ENCODE data around the gene TXNRD1. TPM values are rescaled to one million over a fixed set of nuclear protein-coding genes. Genes with fewer than 3 reads are reported as not detected.
"Not testable (repeated sequence)": the region's sequence is repeated elsewhere in the genome, so short reads cannot be mapped to it uniquely, and the experiment has no call there.

TXNRD1 gene
- total RNA-seq, 1 donor from 2014 or later, result 93.3 TPM

DNA sequence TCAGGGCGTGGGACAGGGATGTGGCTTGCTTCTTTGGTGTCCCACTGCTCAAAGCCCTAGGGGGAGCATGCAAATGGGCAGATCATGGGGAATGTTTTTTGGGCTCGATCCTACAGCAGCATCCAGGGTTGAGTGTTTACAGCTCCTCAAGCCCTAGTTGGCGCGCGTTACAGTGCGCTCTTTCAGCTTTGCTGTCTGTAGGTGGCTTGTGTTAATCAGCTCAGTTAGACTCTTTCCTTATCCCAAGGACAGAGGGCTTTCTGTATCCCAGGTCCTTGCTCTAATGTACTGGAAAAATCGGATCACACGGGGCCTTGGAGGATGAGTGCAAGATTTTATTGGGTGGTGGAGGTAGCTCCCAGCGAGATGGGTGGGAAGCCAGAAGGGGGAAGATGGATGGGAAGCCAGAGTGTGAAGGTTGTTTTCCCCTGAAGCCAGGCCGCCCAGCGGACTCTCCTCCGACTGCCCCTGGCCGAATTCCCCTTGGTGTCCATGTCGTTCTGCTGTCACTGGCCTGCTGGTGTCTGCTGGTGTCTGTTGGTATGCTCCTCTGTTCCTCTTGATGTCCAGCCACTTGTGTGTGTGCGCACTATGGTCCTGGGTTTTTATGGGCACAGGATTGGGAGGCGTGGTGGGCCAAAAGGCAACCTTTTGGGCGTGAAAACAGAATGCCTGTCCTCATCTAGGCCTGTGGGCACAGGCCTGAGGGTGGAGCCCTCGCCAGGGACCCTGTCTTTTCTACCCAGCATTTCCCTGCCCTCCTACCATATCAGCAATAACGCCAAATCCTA is 10.7 kb upstream of the TXNRD1 start:
- no peak for DNase-seq (ENCODE audit: low spot score)
- Mint-ChIP-seq H3K27ac (no peak overlapping the region), H3K4me1 (ENCODE audit: low read depth) (peaks cover 4% of the 10 kb centered on the region), H3K27me3 (ENCODE audit: insufficient read depth) (peaks cover 2% of the 10 kb centered on the region), H3K36me3 (ENCODE audit: low read depth) (peaks cover 3% of the 10 kb centered on the region), H3K4me3 (no peak overlapping the region), H3K9me3 (peaks cover 9% of the 10 kb centered on the region)
- intact Hi-C loops (cut with micrococcal nuclease), result loop anchor here (5.0 kb wide), 2 partner anchors 97 to 1177 kb away; partner anchors contain the start of gene EID3

DNA sequence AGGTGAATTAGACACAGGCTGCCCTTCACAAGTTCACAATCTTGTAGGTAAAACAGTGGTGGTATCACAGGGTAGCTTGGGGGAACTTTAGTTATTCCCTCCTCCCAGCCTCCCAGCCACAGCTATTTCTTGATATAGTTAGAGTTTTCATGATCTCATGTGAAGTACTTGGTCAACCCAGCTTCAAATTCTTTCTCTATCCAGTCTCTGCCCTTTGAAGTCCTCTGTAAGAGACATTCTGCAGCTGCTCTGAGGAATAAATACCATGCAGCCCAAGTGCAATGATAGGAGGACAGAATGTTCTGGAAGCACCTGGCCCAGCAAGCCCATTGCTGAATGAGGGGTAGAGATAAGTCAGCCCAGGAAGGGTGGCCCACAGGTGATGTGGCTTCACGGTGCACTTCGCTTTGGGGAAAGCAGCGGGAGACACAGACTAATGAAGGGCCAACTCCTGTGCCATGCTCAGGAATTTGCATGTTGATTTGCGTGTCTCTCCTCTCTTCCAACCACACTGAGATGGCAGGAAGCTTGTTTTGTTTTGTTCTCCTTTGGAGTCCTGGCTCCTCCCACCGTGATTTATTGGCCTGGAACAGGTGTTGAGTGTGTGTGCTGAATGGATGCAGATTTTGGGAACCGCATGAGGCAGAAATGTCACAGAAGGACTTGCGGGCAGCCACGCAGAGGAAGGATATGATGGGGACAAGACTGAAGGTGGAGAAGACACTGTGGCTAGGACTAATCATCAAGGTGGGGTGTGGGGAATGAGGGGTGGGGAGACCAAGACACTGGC is 8.0 kb upstream of the TXNRD1 start:
- Mint-ChIP-seq H3K4me3 (no peak overlapping the region), H3K27ac (no peak overlapping the region), H3K9me3 (no peaks in the 10 kb centered on the region), H3K27me3 (ENCODE audit: insufficient read depth) (peaks cover 10% of the 10 kb centered on the region), H3K36me3 (ENCODE audit: low read depth) (no peaks in the 10 kb centered on the region), H3K4me1 (ENCODE audit: low read depth) (no peaks in the 10 kb centered on the region)
- DNase-seq (ENCODE audit: low spot score), result no peak
- intact Hi-C loops (cut with micrococcal nuclease), result no loop called here

DNA sequence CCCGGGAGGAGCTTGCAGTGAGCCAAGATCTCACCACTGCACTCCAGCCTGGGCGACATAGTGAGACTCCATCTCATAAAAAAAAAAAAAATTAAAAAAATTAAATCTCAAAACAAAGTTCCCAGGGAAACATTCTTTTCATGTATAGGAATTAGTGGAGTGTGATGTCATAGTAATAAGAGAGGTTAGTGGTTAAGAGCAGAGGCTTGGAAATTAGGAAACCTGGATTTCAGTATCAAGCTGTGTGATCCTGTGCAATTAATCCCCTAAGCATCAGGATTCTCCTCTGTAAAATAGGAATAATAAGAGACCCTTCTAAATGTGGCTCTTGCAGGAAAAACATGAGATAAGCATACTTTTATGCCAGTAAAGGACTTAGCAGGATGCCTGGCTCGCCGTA is 3.1 kb upstream of the TXNRD1 start:
- H3K27ac Mint-ChIP-seq, result no peak overlapping the region
- peaks cover 9% of the 10 kb centered on the region for H3K27me3 Mint-ChIP-seq (ENCODE audit: insufficient read depth)
- no peak overlapping the region for H3K4me3 Mint-ChIP-seq
- no peak for DNase-seq (ENCODE audit: low spot score)
- intact Hi-C loops (cut with micrococcal nuclease), result no loop called here
- H3K4me1 Mint-ChIP-seq (ENCODE audit: low read depth), result peaks cover 18% of the 10 kb centered on the region
- no peaks in the 10 kb centered on the region for H3K9me3 Mint-ChIP-seq
- H3K36me3 Mint-ChIP-seq (ENCODE audit: low read depth), result peaks cover 3% of the 10 kb centered on the region

DNA sequence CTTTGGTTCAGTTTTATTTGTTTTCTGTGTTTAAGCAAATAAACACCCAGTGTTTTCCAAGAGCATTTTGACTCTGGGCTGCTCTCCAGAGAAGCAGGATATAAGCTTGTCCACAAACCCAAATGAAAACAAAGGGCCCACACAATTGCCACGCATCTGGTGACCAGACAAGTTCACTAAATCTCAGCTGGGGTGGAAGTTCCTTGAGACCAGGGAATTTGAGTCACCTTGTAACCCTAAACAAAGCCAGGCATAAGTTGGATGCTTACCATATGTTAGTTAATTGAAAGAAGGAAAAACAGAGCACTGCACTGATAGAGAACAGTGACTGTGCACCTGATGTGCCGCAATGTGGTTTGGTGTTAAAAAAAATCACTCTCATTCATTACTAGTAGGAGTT is 1.6 kb upstream of the TXNRD1 start:
- no peaks in the 10 kb centered on the region for H3K9me3 Mint-ChIP-seq
- intact Hi-C loops (cut with micrococcal nuclease), result loop anchor here (2.0 kb wide), 1 partner anchor 717 kb away; no protein-coding TSS in a partner anchor
- no peak for DNase-seq (ENCODE audit: low spot score)
- peaks cover 9% of the 10 kb centered on the region for H3K27me3 Mint-ChIP-seq (ENCODE audit: insufficient read depth)
- no peak overlapping the region for H3K27ac Mint-ChIP-seq
- H3K4me1 Mint-ChIP-seq (ENCODE audit: low read depth), result peaks cover 27% of the 10 kb centered on the region
- no peak overlapping the region for H3K4me3 Mint-ChIP-seq
- H3K36me3 Mint-ChIP-seq (ENCODE audit: low read depth), result peaks cover 3% of the 10 kb centered on the region

DNA sequence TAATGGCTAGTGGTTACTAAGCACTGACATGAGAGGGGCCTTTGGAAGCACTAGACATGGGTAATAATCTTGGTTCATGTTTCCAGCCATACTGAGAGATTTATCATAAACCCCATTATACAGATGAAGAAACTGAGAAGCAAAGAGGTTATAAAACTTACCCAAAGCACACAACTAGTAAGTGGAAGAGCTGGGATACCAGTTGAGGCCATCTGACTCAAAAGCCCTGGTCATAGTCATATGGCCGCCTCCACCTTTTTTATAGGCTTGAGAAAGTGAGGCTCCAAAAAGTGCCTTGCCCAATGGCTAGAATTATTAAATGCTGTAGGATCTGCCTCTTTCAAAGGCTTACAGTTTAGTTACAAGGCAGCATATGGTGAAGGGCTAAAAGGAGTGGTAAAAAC is 944 bp downstream of the TXNRD1 start:
- Mint-ChIP-seq H3K4me1 (ENCODE audit: low read depth) (peaks cover 48% of the 10 kb centered on the region), H3K27me3 (ENCODE audit: insufficient read depth) (peaks cover 2% of the 10 kb centered on the region), H3K27ac (peak overlapping the region; percentile 55), H3K4me3 (peak overlapping the region; percentile 82), H3K9me3 (no peaks in the 10 kb centered on the region), H3K36me3 (ENCODE audit: low read depth) (peaks cover 3% of the 10 kb centered on the region)
- no peak for DNase-seq (ENCODE audit: low spot score)
- intact Hi-C loops (cut with micrococcal nuclease), result loop anchor here (5.0 kb wide), 1 partner anchor 1021 kb away; the partner anchor contains the start of gene APPL2

DNA sequence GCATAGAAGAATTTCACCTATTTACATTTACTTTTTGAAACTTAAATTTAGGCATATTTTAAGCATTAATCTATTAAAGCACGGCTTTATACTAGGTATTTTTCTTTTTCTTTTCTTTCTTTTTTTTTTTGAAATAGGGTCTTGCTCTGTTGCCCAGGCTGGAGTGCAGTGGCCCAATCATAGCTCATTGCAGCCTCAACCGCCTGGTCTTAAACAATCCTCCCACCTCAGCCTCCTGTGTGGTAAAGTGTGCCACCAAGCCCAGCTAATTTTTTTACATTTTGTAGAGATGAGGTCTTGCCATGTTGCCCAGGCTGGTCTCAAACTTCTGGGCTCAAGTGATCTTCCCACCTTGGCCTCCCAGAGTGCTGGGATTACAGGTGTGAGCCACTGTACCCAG is 2.9 kb downstream of the TXNRD1 start:
- intact Hi-C loops (cut with micrococcal nuclease), result loop anchor here (5.0 kb wide), 1 partner anchor 1019 kb away; the partner anchor contains the start of gene APPL2
- H3K27ac Mint-ChIP-seq; H3K36me3 Mint-ChIP-seq (ENCODE audit: low read depth); H3K9me3 Mint-ChIP-seq; DNase-seq (ENCODE audit: low spot score); H3K27me3 Mint-ChIP-seq (ENCODE audit: insufficient read depth): not testable (repeated sequence)
- Mint-ChIP-seq H3K4me1 (ENCODE audit: low read depth) (peaks cover 55% of the 10 kb centered on the region), H3K4me3 (peak overlapping the region; percentile 31)

DNA sequence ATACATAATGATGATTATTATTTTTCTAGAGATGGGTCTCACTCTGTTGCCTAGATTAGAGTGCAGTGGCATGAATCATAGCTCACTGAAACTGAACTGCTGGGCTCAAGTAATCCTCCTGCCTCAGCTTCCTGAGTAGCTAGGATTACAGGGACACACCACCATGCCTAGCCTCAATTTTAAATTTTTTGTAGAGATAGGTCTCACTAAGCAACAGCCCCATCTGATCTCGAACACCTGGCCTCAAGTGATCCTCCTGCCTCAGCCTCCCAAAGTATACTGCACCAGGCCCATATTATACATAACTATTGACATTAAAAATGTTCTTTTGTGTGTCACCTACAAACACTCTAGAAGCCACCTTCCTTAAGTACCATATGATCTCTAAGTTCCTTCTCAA is 3.4 kb downstream of the TXNRD1 start:
- peaks cover 7% of the 10 kb centered on the region for H3K27me3 Mint-ChIP-seq (ENCODE audit: insufficient read depth)
- DNase-seq (ENCODE audit: low spot score), result no peak
- H3K4me1 Mint-ChIP-seq (ENCODE audit: low read depth), result peaks cover 59% of the 10 kb centered on the region
- intact Hi-C loops (cut with micrococcal nuclease), result loop anchor here (5.0 kb wide), 1 partner anchor 1018 kb away; the partner anchor contains the start of gene APPL2
- H3K4me3 Mint-ChIP-seq, result peak overlapping the region; percentile 35
- H3K9me3 Mint-ChIP-seq, result no peaks in the 10 kb centered on the region
- H3K36me3 Mint-ChIP-seq (ENCODE audit: low read depth), result peaks cover 3% of the 10 kb centered on the region
- peak overlapping the region; percentile 52 for H3K27ac Mint-ChIP-seq

DNA sequence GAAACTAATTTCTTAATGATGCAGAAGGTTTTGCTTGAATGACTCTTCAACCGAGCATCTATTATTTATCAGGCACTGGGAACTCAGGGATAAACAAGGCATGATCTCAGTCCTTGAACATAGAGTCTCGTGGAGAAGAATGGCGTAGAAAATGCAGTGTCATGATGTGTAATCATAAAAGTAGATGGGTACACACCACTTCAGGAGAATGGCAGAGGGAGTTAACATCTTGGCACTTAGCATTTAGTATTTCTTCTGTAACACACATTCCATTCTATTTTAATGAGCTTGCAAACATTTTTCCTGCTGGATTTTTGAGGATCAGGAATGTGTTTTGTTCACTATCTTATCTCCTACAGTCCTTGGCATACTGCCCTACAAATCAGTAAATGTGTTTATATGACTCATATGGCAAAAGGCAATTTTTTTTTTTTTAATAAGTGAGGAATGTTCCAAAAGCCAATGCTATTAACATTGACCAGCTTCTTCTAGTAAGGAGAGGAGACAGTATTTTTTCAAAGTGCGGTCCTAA is 3.8 kb downstream of the TXNRD1 start:
- Mint-ChIP-seq H3K36me3 (ENCODE audit: low read depth) (peaks cover 3% of the 10 kb centered on the region), H3K4me1 (ENCODE audit: low read depth) (peaks cover 62% of the 10 kb centered on the region), H3K27ac (peak overlapping the region; percentile 64), H3K4me3 (peak overlapping the region; percentile 35), H3K9me3 (no peaks in the 10 kb centered on the region), H3K27me3 (ENCODE audit: insufficient read depth) (peaks cover 7% of the 10 kb centered on the region)
- DNase-seq (ENCODE audit: low spot score), result no peak
- intact Hi-C loops (cut with micrococcal nuclease), result loop anchor here (5.0 kb wide), 1 partner anchor 1018 kb away; the partner anchor contains the start of gene APPL2

DNA sequence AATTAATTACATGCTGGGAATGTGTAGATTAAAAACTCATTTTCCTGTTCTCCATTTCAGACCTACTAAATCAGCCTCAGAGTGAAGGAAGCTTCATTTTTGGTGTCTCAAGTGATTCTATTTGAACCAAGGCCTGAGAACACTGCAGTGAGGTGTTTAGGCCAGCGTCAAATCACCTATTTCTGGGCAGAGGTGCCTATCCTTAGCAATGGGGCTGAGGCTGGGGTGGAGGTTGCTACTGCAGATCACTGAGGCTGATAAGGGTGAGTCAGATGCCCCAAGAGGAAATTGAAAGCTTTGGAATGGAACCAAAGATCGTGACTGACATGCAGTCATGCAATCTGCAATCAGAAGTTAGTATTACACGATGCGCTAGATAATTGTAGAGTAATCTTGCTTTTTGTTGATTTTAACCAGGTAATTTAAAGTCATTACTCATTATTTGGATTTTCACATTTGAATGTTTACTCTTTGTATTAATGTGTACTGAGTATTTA is 4.4 kb downstream of the TXNRD1 start:
- peaks cover 7% of the 10 kb centered on the region for H3K27me3 Mint-ChIP-seq (ENCODE audit: insufficient read depth)
- no peaks in the 10 kb centered on the region for H3K9me3 Mint-ChIP-seq
- intact Hi-C loops (cut with micrococcal nuclease), result loop anchor here (1.0 to 5.0 kb wide), 6 partner anchors 66 to 1017 kb away; partner anchors contain the start of genes APPL2, CHST11 and EID3
- H3K27ac Mint-ChIP-seq, result peak overlapping the region; percentile 64
- H3K4me3 Mint-ChIP-seq, result peak overlapping the region; percentile 62
- H3K36me3 Mint-ChIP-seq (ENCODE audit: low read depth), result peaks cover 3% of the 10 kb centered on the region
- H3K4me1 Mint-ChIP-seq (ENCODE audit: low read depth), result peaks cover 61% of the 10 kb centered on the region
- peak; percentile 59 for DNase-seq (ENCODE audit: low spot score)

DNA sequence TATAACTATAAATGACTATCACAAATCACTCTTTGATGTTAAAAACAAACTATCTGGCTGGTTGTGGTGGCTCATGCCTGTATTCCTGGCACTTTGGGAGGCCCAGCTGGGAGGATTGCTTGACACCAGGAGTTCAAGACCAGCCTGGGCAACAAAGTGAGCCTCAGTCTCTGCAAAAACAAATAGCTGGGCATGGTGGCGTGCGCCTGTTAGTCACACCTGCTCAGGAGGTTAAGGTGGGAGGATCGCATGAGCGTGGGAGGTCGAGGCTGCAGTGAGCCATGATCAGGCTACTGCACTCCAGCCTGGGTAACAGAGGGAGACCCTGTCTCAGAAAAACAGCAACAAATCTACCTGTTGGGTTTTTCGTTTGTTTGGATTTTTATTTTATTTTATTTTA is 5.4 kb downstream of the TXNRD1 start:
- no peak overlapping the region for H3K27ac Mint-ChIP-seq
- H3K36me3 Mint-ChIP-seq (ENCODE audit: low read depth), result peaks cover 3% of the 10 kb centered on the region
- intact Hi-C loops (cut with micrococcal nuclease), result loop anchor here (1.0 to 5.0 kb wide), 5 partner anchors 65 to 709 kb away; partner anchors contain the start of genes CHST11 and EID3
- H3K4me1 Mint-ChIP-seq (ENCODE audit: low read depth), result peaks cover 54% of the 10 kb centered on the region
- DNase-seq (ENCODE audit: low spot score), result no peak
- H3K4me3 Mint-ChIP-seq, result no peak overlapping the region
- H3K9me3 Mint-ChIP-seq, result no peaks in the 10 kb centered on the region
- peaks cover 7% of the 10 kb centered on the region for H3K27me3 Mint-ChIP-seq (ENCODE audit: insufficient read depth)

DNA sequence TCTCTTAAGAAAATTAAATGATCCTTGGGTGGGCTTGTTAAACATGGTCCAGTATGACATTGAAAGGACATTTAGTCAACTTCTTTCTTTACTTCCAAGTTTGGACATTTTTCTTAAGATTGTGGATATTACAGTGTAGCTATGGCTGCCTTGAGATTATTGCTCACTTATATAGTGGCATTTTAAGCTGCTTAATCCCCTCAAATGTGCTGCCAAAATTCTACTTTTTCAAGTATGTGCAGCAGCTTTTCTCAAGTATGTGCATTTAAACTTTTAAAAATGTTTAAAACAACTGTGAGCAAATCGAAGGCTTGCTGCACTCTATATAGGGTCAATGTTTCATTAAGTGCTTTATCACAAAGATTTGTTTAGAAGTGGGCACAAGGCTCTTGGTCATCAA is 7.4 kb downstream of the TXNRD1 start:
- DNase-seq (ENCODE audit: low spot score), result no peak
- no peaks in the 10 kb centered on the region for H3K9me3 Mint-ChIP-seq
- peaks cover 2% of the 10 kb centered on the region for H3K36me3 Mint-ChIP-seq (ENCODE audit: low read depth)
- H3K4me1 Mint-ChIP-seq (ENCODE audit: low read depth), result peaks cover 44% of the 10 kb centered on the region
- no peak overlapping the region for H3K4me3 Mint-ChIP-seq
- H3K27ac Mint-ChIP-seq, result no peak overlapping the region
- peaks cover 7% of the 10 kb centered on the region for H3K27me3 Mint-ChIP-seq (ENCODE audit: insufficient read depth)
- intact Hi-C loops (cut with micrococcal nuclease), result loop anchor here (5.0 kb wide), 2 partner anchors 234 to 449 kb away; partner anchors contain the start of gene CHST11

DNA sequence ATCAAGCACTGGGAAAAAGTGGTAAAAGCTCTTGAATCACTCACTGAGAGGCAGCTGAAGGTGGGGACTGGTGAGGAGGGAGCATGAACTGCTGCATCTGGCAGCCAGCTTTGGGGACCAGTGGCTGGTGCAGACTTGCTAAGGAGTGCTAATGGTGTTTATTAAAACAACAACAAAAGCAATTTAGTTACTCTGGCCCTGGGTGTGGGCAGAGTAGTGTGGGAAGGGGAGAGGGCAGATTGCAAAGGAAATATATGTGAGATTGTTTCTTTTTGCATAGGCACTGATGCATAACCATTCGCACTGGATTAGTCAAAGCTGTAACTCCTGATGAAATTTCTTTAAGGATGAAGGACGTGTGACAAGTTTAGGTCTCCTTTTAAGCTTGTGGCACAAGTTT is 8.1 kb downstream of the TXNRD1 start:
- Mint-ChIP-seq H3K36me3 (ENCODE audit: low read depth) (peaks cover 2% of the 10 kb centered on the region), H3K27me3 (ENCODE audit: insufficient read depth) (peaks cover 7% of the 10 kb centered on the region), H3K27ac (no peak overlapping the region), H3K4me1 (ENCODE audit: low read depth) (peaks cover 37% of the 10 kb centered on the region), H3K4me3 (no peak overlapping the region), H3K9me3 (no peaks in the 10 kb centered on the region)
- intact Hi-C loops (cut with micrococcal nuclease), result loop anchor here (5.0 kb wide), 2 partner anchors 234 to 449 kb away; partner anchors contain the start of gene CHST11
- DNase-seq (ENCODE audit: low spot score), result no peak

Measured in activated T-helper 1 cell treated with anti-CD3 and anti-CD28 coated beads, Interleukin-12 subunit alpha, Interleukin-12 subunit beta, Interleukin-2, Interleukin-4 antibody, amounts not matched to agents 30 ng/mL and 10 ng/mL and 1 ng/mL, durations not matched to agents 14 hours and 24 hours and 36 hours (primary cell).